Ectodermal cell (in vitro differentiated cells): ENCODE data around the gene NT5C3A.
"Not testable (repeated sequence)": the region's sequence is repeated elsewhere in the genome, so short reads cannot be mapped to it uniquely, and the experiment has no call there.

Experiments used
- H3K27ac ChIP-seq: 2 replicates; pipeline ENCODE4 v1.7.0; 2013; ENCODE audit warnings: mild to moderate bottlenecking, low read depth, low read length; ENCODE audit not compliant: insufficient read depth, poor library complexity, severe bottlenecking
- H3K27me3 ChIP-seq: 2 replicates; pipeline ENCODE4 v1.7.0; 2013; ENCODE audit warnings: mild to moderate bottlenecking, low read length; ENCODE audit not compliant: insufficient read depth, control insufficient read depth, poor library complexity, severe bottlenecking
- H3K36me3 ChIP-seq: one replicate; pipeline ENCODE4 v1.7.0; 2013; ENCODE audit warnings: low read length; ENCODE audit not compliant: control insufficient read depth, insufficient read depth
- H3K4me1 ChIP-seq: one replicate; pipeline ENCODE4 v1.7.0; 2013; ENCODE audit warnings: low read length; ENCODE audit not compliant: control insufficient read depth, insufficient read depth
- H3K4me3 ChIP-seq: 2 replicates; pipeline ENCODE4 v1.7.0; 2013; ENCODE audit warnings: low read depth, low read length, control low read depth; ENCODE audit not compliant: insufficient read depth
- H3K9me3 ChIP-seq: 2 replicates; pipeline ENCODE4 v1.7.0; 2013; ENCODE audit warnings: mild to moderate bottlenecking, low read length, moderate library complexity; ENCODE audit not compliant: control insufficient read depth
- WGBS, 2 experiments: methylation state at CpG; one replicate each; pipeline ENCODE4 v1.1.7; 2013; ENCODE audit warnings: missing lambda C conversion rate in 2 of 2; 5-methylcytosine and 5-hydroxymethylcytosine counted together

NT5C3A gene

DNA sequence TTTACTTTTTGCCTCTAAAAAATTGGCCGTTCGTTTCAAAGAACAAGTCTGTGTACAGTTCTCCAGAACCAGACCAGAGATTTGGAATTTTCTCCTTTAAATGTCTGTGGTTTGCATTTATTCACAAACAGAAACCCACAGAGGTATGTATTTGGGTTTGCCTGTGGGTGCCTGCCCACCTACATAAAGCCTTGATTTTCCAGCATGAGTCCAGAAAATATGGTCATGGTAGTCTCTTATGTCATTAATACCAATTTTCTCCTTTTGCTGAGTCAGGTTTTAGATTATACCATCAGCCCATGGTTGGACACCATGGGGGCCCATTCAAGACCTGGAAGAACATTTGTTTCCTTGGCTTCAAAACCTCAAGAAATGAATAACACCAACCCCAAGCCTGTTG, 82.7 kb downstream of the NT5C3A start:
- not testable (repeated sequence) for H3K27me3 ChIP-seq, H3K4me3 ChIP-seq, H3K36me3 ChIP-seq, H3K27ac ChIP-seq, H3K4me1 ChIP-seq, H3K9me3 ChIP-seq
- WGBS, 2 experiments: no CpG with 5 or more reads among the region's 2 CpGs

DNA sequence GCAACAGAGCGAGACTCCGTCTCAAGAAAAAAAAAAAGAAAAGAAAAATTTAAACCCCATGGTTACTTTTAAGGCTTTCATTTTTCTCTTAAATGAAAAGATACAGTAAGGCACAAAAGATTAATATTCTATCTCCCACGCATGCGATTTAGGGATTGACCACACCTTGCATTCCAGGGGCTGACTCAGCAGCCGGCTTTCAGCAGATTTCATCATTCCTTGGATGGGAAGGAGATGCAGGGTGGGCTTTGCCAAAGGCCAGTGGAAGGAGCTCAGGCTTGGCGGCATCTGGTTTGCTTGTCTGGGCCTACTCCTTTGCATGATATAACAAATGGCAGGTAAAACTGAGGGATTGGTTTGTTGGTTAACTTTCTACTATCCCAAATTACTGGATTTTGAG, 83.3 kb downstream of the NT5C3A start:
- H3K27me3 ChIP-seq, H3K4me1 ChIP-seq, H3K27ac ChIP-seq, H3K9me3 ChIP-seq, H3K4me3 ChIP-seq, H3K36me3 ChIP-seq: not testable (repeated sequence)
- WGBS, 2 experiments: 93 to 94% methylated on average over 4 to 6 of the region's 6 CpGs

DNA sequence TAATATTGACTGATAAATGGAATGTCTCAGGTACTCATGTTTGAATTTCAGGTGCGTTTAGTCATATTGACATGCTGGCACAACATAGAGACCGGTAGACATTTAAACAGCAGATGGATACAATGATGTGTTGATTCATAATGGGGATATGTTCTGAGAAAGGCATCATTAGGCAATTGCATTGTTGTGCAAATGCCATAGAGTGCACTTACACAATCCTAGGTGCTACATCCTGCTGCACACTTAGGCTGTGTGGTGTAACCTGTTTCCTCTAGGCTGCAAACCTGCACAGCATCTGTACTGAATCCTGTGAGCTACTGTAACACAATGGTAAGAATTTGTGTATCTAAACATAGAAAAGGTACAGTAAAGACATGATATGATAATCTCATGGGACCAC, 85.4 kb downstream of the NT5C3A start:
- H3K4me1 ChIP-seq: not testable (repeated sequence)

GRCh38 chr7:32971967-32972366, 90.6 kb downstream of the NT5C3A start:
- H3K4me3 ChIP-seq, H3K27me3 ChIP-seq, H3K36me3 ChIP-seq, H3K27ac ChIP-seq, H3K4me1 ChIP-seq, H3K9me3 ChIP-seq: not testable (repeated sequence)
- WGBS, 2 experiments: 85 to 88% methylated on average over 1 of the region's 3 CpGs

More for the DNA sequence above, 85.4 kb downstream of the NT5C3A start:
- not testable (repeated sequence) for H3K4me3 ChIP-seq, H3K36me3 ChIP-seq, H3K27ac ChIP-seq, H3K27me3 ChIP-seq, H3K9me3 ChIP-seq
- 95% methylated on average over 2 of the region's 2 CpGs for WGBS, 2 experiments

- not testable (repeated sequence) for H3K36me3 ChIP-seq, H3K4me3 ChIP-seq, H3K27ac ChIP-seq, H3K4me1 ChIP-seq, H3K9me3 ChIP-seq, H3K27me3 ChIP-seq
- WGBS, 2 experiments: 90 to 100% methylated on average over 1 to 3 of the region's 4 CpGs
Measured at GRCh38 chr7:32967268-32967582, 95.4 kb downstream of the NT5C3A start.

DNA sequence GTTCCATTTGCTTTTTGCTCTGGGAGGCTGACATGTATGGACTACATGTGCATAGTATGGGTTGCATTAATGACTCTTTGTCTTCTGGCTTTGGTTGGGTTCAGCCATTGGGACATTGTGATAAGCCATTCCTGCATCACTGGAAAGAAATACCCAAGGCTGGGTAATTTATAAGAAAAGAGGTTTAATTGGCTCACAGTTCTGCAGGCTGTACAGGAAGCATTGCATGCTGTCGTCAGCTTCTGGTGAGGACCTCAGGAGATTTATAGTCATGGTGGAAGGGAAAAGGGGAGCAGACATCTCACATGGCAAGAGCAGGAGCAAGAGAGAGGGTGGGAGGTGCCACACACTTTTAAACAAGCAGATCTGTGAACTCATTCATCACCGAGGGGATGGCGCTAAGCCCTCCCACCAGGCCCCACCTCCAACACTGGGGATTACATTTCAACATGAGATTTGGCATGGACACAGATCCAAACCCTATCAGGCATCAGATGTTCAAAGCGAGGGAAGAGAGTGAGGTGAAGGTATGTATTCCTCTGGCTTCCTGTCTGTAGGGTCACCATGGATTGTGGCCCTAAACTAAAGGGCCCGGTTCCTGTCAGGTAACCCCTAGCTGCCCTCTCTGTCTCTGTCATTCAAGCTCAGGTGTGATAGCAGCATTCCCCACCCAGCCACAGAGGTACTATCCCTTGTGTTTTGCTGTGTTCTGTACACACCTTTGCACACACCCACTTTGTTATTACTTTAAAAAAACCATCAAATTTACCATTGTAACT, 95.9 kb downstream of the NT5C3A start:
- H3K36me3 ChIP-seq, H3K27me3 ChIP-seq, H3K4me3 ChIP-seq, H3K4me1 ChIP-seq, H3K27ac ChIP-seq, H3K9me3 ChIP-seq: not testable (repeated sequence)
- WGBS, 2 experiments: 86 to 96% methylated on average over 1 to 2 of the region's 5 CpGs

DNA sequence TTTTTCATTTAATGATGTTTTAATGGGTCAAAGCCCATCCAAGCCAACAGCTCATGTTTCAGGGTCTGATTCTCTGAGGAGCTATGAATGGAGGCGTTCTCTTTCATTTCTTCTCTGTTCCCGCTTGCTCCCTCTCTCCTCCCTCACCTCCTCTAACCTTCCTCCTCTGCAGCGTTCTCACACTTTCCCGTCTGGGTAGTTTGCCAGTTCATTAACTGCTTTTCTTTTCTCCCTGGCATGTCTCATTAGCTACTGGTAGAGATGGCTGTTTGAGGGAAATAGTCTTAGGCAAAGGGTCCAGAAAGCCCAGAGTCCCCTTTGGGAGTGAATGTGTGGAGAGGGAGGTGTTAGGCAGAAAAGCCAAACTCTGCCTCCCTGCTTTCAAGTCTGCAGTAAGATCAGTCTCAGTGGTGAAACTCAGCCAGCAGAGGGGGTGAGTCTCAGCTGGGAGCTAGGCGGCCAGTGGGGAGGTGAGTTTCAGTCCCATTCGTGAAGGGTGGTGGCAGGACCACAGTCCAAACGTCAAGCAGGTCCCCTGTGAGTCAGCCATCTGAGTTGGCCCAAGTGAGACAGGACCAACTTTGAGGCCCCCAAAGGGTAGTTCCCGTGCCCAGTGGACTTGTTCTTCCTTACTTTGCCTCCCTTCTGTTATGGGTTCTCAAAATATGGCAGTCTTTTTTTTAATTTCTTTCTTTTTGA, 98.0 kb downstream of the NT5C3A start:
- not testable (repeated sequence) for H3K4me1 ChIP-seq, H3K4me3 ChIP-seq, H3K9me3 ChIP-seq, H3K27ac ChIP-seq, H3K36me3 ChIP-seq, H3K27me3 ChIP-seq
- 47 to 59% methylated on average over 4 to 5 of the region's 8 CpGs for WGBS, 2 experiments
